Inferior parietal cortex (tissue), 1 donor: ENCODE results near the gene INHBB.
"Not testable (repeated sequence)": the region's sequence is repeated elsewhere in the genome, so short reads cannot be mapped to it uniquely, and the experiment has no call there.

Experiments used
- DNase-seq: peaks from one replicate; pipeline ENCODE4 v3.0.0-alpha.2; 2016; ENCODE audit errors: extremely low spot score

INHBB gene

GRCh38 chr2:120316071-120316470 is 29.9 kb upstream of the INHBB start:
- DNase-seq = no peak

DNA sequence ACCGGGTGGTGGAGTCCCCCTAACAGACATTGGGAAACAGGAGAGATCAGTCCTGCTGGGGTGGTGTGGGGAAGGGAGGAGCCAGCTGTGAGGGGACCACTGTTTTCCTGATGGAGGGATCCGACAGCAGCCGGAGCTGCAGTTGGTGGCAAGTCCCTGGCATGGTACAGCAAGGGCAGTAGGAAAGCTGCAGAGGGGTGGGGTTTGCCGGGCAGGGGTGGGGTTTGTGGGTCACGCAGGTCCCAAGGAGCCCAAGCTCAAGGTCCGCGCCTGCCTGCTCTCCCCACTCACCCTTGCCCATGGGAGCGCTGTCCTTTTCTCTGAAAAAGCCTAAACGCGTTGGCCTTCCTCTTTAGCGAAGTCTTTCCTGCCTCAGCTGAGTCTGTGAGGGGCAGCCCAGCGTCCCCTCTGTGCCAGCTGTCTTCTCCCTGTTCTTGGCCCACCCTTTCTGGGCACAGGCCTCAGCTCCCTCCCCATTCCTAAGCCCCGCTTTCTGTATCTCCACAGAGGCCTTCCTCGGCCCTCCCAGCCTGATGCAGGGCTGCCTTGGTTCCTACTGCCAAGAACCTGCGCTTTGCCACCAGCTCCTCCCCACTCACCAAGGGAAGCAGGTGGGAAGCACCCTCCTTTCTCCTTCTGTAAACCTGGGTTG is 29.3 kb upstream of the INHBB start:
- DNase-seq = no peak

- no peak for DNase-seq
These were observed 28.8 kb upstream of the INHBB start for GRCh38 chr2:120317180-120317533.

- no peak for DNase-seq
These were observed 28.0 kb upstream of the INHBB start for GRCh38 chr2:120317916-120318315.

GRCh38 chr2:120318626-120319025 is 27.3 kb upstream of the INHBB start:
- no peak for DNase-seq

GRCh38 chr2:120319123-120319522 is 26.8 kb upstream of the INHBB start:
- no peak for DNase-seq

GRCh38 chr2:120319686-120320317 is 26.1 kb upstream of the INHBB start:
- DNase-seq = no peak

DNA sequence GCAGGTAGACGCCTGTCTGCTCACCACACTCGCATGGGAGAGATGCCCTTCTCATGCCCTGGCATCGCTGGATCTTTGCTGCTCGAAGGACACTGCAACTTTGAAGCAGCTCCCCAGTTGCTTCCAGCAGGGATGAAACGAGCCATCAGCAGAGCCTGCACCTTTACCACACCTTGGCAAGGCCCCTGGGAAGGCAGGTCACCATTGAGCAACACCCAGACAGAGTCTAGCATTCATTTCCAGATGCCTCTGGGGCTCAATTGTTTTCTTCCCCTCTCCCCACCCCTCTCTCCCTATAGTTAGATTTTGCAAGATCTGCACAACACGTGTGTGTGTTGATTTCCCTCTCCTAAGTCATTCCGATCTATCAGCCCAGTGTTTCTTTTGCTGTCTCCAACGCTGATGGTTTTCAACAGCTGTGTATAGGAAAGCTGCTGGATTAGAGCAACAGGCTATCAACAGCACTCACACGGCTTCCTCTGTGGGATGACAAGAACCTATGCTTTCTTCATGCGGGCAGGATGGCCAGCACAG is 25.6 kb upstream of the INHBB start:
- DNase-seq = no peak

GRCh38 chr2:120320887-120321556 is 24.9 kb upstream of the INHBB start:
- DNase-seq = not testable (repeated sequence)

DNA sequence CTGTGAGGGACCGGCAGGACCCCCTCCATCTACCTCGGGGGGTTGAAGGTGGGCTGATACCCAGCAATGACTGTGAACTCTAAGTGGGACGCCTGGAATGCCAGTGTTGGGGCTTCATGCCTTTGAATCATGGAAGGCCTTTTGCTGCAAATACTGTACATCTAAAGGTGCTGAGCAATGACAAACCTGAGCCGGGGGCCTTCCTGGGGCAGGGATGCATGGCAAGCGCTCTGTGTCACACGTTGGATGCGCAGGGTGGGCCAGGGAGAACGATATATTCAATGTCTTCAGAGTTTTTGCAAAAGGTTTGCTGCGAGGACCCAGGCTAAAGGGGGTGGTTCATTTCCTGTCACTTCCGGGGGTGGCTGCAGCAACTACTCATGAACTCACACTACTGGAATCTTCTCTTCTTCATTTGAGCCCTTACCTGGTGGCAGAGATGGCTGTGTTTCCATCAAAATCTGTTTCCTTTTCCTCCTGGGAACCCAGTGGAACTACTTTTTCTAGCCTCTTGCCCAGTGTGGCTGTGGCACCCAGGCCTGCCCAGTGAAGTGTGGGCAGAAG is 24.1 kb upstream of the INHBB start:
- DNase-seq = no peak

DNA sequence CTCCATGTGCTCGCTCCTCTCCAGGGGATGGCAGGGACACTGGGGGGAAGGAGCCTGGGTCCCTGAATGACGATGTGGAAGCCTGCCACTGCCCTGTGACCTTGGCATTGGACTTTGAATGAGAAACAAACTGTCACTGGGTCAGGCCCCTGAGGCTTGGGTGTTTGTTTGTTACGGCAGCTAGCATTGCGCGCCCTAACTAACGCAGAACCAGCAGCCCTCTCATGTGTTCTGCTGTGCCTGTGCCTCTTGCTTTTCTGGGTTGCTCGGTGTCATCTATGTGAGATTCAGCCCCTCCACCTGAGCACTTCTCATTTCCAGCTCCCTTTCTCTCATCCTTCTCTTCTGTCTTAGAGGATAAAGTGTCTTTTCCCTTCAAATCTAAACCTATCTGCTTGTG is 23.6 kb upstream of the INHBB start:
- DNase-seq = no peak

DNA sequence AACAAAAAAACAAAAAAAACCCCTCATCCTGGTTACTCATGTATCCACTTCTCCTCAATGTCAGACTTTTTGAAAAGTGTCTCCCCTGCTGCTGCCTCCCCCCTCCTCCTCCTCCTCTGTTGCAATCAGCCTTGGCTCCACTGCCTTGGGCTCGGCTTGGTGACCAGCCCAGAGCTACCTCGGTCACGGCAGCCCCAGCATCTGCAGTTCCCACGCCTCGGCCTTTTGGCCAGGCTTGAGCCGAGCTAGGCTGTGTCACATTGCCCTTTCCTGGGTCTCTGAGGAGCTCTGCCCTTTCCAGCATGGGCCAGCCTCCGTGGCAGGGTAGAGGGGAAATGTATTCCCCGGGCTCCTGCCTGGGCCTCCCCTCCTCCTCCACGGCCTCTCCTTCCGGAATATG is 22.7 kb upstream of the INHBB start:
- no peak for DNase-seq

DNA sequence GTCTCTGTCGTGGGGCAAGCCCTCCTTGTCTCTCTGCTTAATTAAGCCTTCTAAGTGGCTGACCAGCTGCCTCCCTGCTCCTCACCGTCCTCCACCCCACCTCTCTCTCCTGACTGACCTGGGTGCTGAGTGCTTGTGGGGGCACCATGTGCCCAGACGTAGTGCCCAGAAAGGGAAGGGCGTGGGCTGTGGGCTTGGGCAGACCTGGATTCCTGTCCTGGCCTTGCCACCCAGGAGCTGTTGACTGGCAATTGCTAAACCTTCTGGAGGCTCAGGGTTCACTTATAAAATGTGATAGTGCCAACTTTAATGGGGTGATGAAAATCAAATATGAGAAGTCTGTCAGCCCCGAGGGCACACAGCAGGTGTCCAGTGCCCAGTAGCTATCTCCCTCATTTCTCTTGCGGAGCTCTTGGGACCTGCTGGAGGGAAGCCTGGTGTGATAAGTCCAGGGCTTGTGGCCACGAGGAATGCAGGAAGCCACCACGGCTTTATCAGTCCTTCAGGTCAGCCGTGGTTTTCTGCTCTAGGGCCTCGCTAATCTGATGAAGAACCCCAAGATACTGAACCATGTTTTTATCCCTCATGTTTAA is 22.0 kb upstream of the INHBB start:
- DNase-seq = no peak

GRCh38 chr2:120324933-120325332 is 21.0 kb upstream of the INHBB start:
- no peak for DNase-seq

DNA sequence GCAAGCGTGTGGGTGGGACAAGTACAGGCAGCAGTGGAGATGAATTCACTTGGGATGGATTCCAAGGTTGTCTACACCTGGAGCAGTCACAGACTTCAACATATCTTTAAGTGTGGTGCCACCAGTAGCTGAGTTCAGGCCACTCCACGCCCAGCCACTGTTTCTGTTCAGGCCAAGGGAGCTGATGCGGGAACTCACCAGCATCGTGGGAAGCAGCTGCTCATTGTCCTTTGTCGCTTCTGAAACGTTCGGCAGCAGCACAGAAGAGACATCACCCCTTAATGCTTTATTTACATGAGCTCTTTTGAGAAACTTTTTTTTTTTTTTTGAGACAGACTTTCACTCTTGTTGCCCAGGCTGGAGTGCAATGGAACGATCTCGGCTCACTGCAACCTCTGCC is 19.9 kb upstream of the INHBB start:
- DNase-seq = no peak

DNA sequence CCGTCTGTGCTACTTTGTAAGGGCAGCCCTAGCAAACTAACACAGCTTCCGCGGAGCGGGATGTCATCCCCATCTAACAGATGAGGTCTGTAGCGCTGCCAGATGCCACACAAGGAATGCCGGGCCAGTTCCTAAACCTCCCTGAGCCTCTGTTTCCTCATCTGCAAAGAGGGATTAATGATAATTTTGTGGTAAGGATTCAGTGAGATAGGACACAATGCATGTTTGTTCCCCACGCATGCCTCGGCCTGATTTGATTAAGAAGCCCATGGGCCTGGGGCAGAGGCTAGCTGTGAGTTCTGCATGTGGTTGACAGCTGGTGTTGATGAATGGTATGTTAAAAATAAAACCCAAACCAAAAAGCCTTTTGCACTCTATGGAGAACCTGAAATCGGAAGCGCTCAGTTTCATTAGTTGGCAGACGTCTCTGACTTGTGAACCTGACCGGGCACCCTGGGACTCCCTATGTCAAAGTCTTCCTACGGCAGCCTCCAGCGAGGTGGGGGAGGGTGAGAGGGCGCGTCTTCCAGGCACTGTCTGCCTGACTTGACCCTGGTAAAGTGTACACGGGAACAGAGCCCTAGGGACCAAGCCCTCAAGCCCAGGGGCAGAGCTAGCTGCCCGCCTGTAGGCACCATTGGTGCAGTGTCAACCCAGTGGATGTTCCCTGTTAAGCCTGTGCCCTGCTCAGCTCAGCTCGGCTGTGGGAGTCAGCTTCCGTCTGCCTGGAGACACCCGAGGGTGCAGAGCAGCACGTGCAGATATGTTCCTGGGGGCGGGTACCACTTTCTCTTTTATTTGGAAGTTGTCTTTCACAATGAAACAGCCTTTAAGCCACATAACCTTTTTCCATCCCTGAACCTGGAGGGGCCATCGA is 14.8 kb upstream of the INHBB start:
- DNase-seq = no peak

- DNase-seq = no peak
These were observed 14.0 kb upstream of the INHBB start for GRCh38 chr2:120331903-120332302.

- no peak for DNase-seq
These were observed 13.6 kb upstream of the INHBB start for GRCh38 chr2:120332384-120332783.

DNA sequence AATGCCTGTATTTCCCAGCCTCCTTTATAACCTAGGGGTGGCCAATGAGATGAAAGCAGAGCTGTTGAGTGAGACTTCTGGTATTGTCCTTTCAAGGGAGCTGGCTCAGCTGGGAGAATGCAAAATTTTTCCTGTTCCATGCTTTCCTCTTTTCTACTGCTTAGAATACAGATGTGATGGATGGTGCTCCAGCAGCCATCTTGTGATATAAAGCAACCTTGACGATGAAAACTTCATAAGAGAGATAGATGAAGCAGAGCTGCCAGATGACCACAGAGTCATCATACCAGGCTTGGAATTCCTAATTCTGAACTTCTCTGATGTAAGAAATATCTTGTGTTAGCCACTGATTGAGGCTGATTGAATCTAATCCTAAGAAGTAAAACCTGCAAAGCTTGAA is 11.9 kb upstream of the INHBB start:
- DNase-seq = no peak

DNA sequence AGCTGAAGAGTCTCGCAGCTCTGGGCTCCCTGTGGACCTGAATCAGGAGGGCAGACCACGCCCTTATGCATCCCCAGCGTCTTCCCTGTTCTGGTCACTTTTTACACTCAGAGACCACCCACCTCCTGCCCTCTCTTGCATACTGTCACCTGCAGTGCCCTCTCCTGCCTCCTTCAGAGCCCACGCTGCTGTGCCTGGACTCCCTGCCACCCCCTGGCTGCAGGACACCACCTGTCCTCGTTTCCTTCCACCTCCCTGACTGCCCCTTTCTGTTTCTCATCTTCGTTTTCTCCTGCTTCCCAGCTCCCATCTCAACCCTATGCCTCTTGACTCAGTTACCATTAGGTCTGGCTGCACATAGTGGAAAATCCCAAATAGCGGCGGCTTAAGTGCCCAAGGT is 9.2 kb upstream of the INHBB start:
- no peak for DNase-seq

- no peak for DNase-seq
These were observed 7.9 kb upstream of the INHBB start for GRCh38 chr2:120338015-120338414.
